HFFc6 (cell line): Measurements from ENCODE around the gene SEC23IP. TPM values are rescaled to one million over a fixed set of nuclear protein-coding genes. Genes with fewer than 3 reads are reported as not detected.
"Not testable (repeated sequence)": the region's sequence is repeated elsewhere in the genome, so short reads cannot be mapped to it uniquely, and the experiment has no call there.

Experiments
- DNase-seq: peaks from one replicate; pipeline ENCODE4 v3.0.0-alpha.2; 2018
- H3K27ac Mint-ChIP-seq: 2 replicates; pipeline ENCODE4 v1.8.0; 2020; ENCODE audit warnings: mild to moderate bottlenecking, mixed read lengths
- H3K27me3 Mint-ChIP-seq: 2 replicates; pipeline ENCODE4 v1.8.0; 2021; ENCODE audit warnings: mild to moderate bottlenecking, moderate library complexity, mixed read lengths; ENCODE audit not compliant: insufficient read depth
- H3K36me3 Mint-ChIP-seq: 2 replicates; pipeline ENCODE4 v1.8.0; 2021; ENCODE audit warnings: low read depth, mixed read lengths
- H3K4me1 Mint-ChIP-seq: 2 replicates; pipeline ENCODE4 v1.8.0; 2020; ENCODE audit warnings: low read depth, mixed read lengths
- H3K4me3 Mint-ChIP-seq: 2 replicates; pipeline ENCODE4 v1.8.0; 2020; ENCODE audit warnings: mild to moderate bottlenecking, moderate library complexity, mixed read lengths
- H3K9me3 Mint-ChIP-seq: 2 replicates; pipeline ENCODE4 v1.8.0; 2020; ENCODE audit warnings: mild to moderate bottlenecking, mixed read lengths
- total RNA-seq, 6 experiments: library from RNA; stranded (reverse); fragmentation: NEBNext Ultra II Directional; extraction: Animal tissue kit (Norgen Biotek cat#: 25700); gene quantifications; 2 replicates in 1 of 6; 3 replicates in 5 of 6; pipeline ENCODE4 v1.2.3, GENCODE V29; 2021
- TF ChIP-seq, protein P1 (sequence below): fragments of 200-600 bp; sonication (generic); IDR thresholded peaks from 2 replicates; pipeline ENCODE4 v1.5.0; 2021; ENCODE audit warnings: antibody characterized with exemption, mild to moderate bottlenecking

Gene SEC23IP
- total RNA-seq, 6 experiments from 2014 or later: 76.9 to 95.5 (median 88.8) TPM

DNA sequence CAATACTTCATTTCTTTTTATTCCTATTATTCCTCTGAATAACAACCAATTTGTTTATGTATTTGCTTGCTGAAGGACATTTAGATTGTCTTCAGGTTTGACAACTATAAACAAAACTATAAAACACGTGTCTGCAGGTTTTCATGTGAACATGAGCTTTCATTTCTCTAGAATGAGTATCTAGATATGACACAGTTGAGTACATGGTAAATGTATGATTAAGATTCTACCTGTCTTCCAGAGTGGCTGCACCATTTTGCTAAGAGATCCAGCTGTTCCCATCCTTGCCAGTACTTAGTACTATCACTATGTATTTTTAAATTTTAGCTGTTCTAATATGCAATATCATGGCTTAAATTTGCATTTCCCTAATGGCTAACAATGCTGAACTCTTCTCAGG, 30.0 kb upstream of the SEC23IP start:
- TF ChIP-seq, protein P1, sequence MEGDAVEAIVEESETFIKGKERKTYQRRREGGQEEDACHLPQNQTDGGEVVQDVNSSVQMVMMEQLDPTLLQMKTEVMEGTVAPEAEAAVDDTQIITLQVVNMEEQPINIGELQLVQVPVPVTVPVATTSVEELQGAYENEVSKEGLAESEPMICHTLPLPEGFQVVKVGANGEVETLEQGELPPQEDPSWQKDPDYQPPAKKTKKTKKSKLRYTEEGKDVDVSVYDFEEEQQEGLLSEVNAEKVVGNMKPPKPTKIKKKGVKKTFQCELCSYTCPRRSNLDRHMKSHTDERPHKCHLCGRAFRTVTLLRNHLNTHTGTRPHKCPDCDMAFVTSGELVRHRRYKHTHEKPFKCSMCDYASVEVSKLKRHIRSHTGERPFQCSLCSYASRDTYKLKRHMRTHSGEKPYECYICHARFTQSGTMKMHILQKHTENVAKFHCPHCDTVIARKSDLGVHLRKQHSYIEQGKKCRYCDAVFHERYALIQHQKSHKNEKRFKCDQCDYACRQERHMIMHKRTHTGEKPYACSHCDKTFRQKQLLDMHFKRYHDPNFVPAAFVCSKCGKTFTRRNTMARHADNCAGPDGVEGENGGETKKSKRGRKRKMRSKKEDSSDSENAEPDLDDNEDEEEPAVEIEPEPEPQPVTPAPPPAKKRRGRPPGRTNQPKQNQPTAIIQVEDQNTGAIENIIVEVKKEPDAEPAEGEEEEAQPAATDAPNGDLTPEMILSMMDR: no peak
- Mint-ChIP-seq H3K36me3 (peaks cover 23% of the 10 kb centered on the region), H3K4me3 (no peak overlapping the region), H3K27me3 (no peaks in the 10 kb centered on the region), H3K9me3 (no peaks in the 10 kb centered on the region), H3K27ac (no peak overlapping the region), H3K4me1 (peaks cover 59% of the 10 kb centered on the region)
- DNase-seq: no peak

DNA sequence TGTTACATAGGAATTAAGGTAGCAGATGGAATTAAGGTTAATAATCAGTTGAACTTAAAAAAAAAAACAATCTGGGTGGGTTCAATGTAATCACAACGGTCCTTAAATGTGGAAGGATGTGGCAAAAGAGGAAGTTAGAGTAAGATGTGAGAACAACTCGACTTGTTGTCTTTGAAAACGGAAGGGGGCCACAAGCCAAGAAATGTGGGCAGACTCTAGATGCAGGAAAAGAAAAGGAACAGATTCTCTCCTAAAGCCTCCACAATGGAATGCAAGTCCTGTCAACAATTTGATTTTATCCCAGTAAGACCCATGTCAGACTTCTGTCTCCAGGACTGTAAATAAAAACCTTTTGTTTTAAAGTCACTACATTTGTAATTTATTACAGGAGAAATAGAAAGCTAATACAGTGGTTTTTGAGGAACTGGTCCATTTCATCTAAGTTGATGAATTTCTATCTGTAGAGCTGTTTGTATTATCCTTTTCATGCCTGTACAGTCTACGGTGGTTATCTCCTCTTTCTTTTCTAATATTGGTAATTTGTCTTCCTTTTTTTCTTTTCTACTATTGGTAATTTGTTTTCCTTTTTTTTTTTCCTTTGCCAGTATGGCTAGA, 28.5 kb upstream of the SEC23IP start:
- Mint-ChIP-seq H3K36me3 (peaks cover 23% of the 10 kb centered on the region), H3K27ac (no peak overlapping the region), H3K9me3 (no peaks in the 10 kb centered on the region), H3K4me3 (no peak overlapping the region), H3K27me3 (no peaks in the 10 kb centered on the region), H3K4me1 (peaks cover 69% of the 10 kb centered on the region)
- TF ChIP-seq, protein P1: no peak
- no peak for DNase-seq

- Mint-ChIP-seq H3K9me3 (no peaks in the 10 kb centered on the region), H3K4me1 (peaks cover 67% of the 10 kb centered on the region), H3K27ac (no peak overlapping the region; the same call in 1 of the 2 replicates), H3K4me3 (no peak overlapping the region), H3K36me3 (peaks cover 23% of the 10 kb centered on the region), H3K27me3 (no peaks in the 10 kb centered on the region)
- TF ChIP-seq, protein P1: no peak
- no peak for DNase-seq
Observed at GRCh38 chr10:119865699-119866240, 26.8 kb upstream of the SEC23IP start.

GRCh38 chr10:119867317-119867716, 25.2 kb upstream of the SEC23IP start:
- H3K36me3 Mint-ChIP-seq: peaks cover 29% of the 10 kb centered on the region
- peaks cover 66% of the 10 kb centered on the region for H3K4me1 Mint-ChIP-seq
- no peaks in the 10 kb centered on the region for H3K27me3 Mint-ChIP-seq
- peak overlapping the region; percentile 33; the same call in 1 of the 2 replicates for H3K27ac Mint-ChIP-seq
- H3K9me3 Mint-ChIP-seq: no peaks in the 10 kb centered on the region
- no peak for DNase-seq
- H3K4me3 Mint-ChIP-seq: no peak overlapping the region
- TF ChIP-seq, protein P1: no peak

GRCh38 chr10:119869398-119869797, 23.1 kb upstream of the SEC23IP start:
- not testable (repeated sequence) for DNase-seq, H3K27me3 Mint-ChIP-seq, H3K9me3 Mint-ChIP-seq, H3K27ac Mint-ChIP-seq
- Mint-ChIP-seq H3K4me3 (0 out of 2 replicates have a peak overlapping the region, but pooled peaks have one; percentile 1), H3K36me3 (peaks cover 23% of the 10 kb centered on the region), H3K4me1 (peaks cover 68% of the 10 kb centered on the region)

- peaks cover 50% of the 10 kb centered on the region for H3K4me1 Mint-ChIP-seq
- H3K9me3 Mint-ChIP-seq: no peaks in the 10 kb centered on the region
- H3K27me3 Mint-ChIP-seq: peaks cover 2% of the 10 kb centered on the region; the same call in 1 of the 2 replicates
- TF ChIP-seq, protein P1: no peak
- DNase-seq: no peak
- H3K36me3 Mint-ChIP-seq: peaks cover 6% of the 10 kb centered on the region; the same call in 1 of the 2 replicates
- peak overlapping the region; percentile 96 for H3K4me3 Mint-ChIP-seq
- peak overlapping the region; percentile 88 for H3K27ac Mint-ChIP-seq
Observed at GRCh38 chr10:119871881-119872609, 20.5 kb upstream of the SEC23IP start.
